Smooth muscle cell (in vitro differentiated cells): Measurements from ENCODE around the gene HCN3. TPM values are rescaled to one million over a fixed set of nuclear protein-coding genes. Genes with fewer than 3 reads are reported as not detected.

Source experiments
- DNase-seq: peaks from one replicate; lab custom pipeline; 2025; ENCODE audit not compliant: unreplicated experiment; lab: John Stamatoyannopoulos, UW
- H2AFZ ChIP-seq: fragments of 200-600 bp; sonication (generic); 2 replicates; pipeline ENCODE4 v1.6.0; 2016; ENCODE audit warnings: antibody characterized with exemption, low read depth, mild to moderate bottlenecking
- H3F3A ChIP-seq: fragments of 200-600 bp; sonication (generic); 2 replicates; pipeline ENCODE4 v1.6.0; 2017; ENCODE audit warnings: antibody characterized with exemption, low read depth
- H3K27ac ChIP-seq: fragments of 200-600 bp; sonication (generic); 2 replicates; pipeline ENCODE4 v1.5.1; 2016; ENCODE audit warnings: low read depth, mild to moderate bottlenecking
- H3K27me3 ChIP-seq: fragments of 200-600 bp; sonication (generic); 2 replicates; pipeline ENCODE4 v1.6.1; 2016; ENCODE audit warnings: low read depth, mild to moderate bottlenecking
- H3K36me3 ChIP-seq: fragments of 200-600 bp; sonication (generic); 2 replicates; pipeline ENCODE4 v1.5.1; 2016; ENCODE audit warnings: low read depth
- H3K4me1 ChIP-seq: fragments of 200-600 bp; sonication (generic); 2 replicates; pipeline ENCODE4 v1.5.1; 2016; ENCODE audit warnings: low read depth
- H3K4me2 ChIP-seq: fragments of 200-600 bp; sonication (generic); 2 replicates; pipeline ENCODE4 v1.6.0; 2016; ENCODE audit warnings: mild to moderate bottlenecking
- H3K4me3 ChIP-seq: fragments of 200-600 bp; sonication (generic); 2 replicates; pipeline ENCODE4 v1.5.1; 2016; ENCODE audit warnings: mild to moderate bottlenecking
- H3K79me2 ChIP-seq: fragments of 200-600 bp; sonication (generic); 2 replicates; pipeline ENCODE4 v1.6.0; 2016; ENCODE audit warnings: low read depth, mild to moderate bottlenecking
- H3K9ac ChIP-seq: fragments of 200-600 bp; sonication (generic); 2 replicates; pipeline ENCODE4 v1.6.0; 2016; ENCODE audit warnings: low read depth
- H3K9me3 ChIP-seq: fragments of 200-600 bp; sonication (generic); replicated peaks from 2 replicates; pipeline ENCODE4 v1.5.1; 2016; ENCODE audit warnings: low read depth
- H4K20me1 ChIP-seq: fragments of 200-600 bp; sonication (generic); 2 replicates; pipeline ENCODE4 v1.6.0; 2016; ENCODE audit warnings: low read depth
- CTCF ChIP-seq: fragments of 200-600 bp; sonication (generic); IDR thresholded peaks from 2 replicates; pipeline ENCODE4 v1.5.1; 2017; ENCODE audit warnings: borderline replicate concordance, mild to moderate bottlenecking, antibody characterized with exemption; ENCODE audit not compliant: insufficient read depth, poor library complexity, severe bottlenecking
- WGBS: methylation state at CpG from one replicate; pipeline ENCODE4 v1.1.7; 2016; ENCODE audit warnings: low lambda C conversion rate; 5-methylcytosine and 5-hydroxymethylcytosine counted together
- polyA plus RNA-seq: library from polyadenylated mRNA; unstranded; fragments of >200 nt; fragmentation: Nextera tagmentation; extraction: Ambion mirVana; gene quantifications from 2 replicates; pipeline ENCODE4 v1.2.1, GENCODE V29; 2016
- total RNA-seq: library from RNA; depleted of rRNA; stranded (reverse); fragments of >200 nt; gene quantifications from 2 replicates; pipeline ENCODE4 v1.2.3, GENCODE V29; 2014

The HCN3 gene
- total and polyA plus RNA-seq, 2 experiments from 2014 or later: 0.49 to 1.2 TPM

- H3K79me2 ChIP-seq: no peaks in the 10 kb centered on the region
- no peaks in the 10 kb centered on the region for H3F3A ChIP-seq
- no peaks in the 10 kb centered on the region for H4K20me1 ChIP-seq
- no peak overlapping the region for H3K4me2 ChIP-seq
- no peak for TF ChIP-seq CTCF
- 93% methylated on average over 17 of the region's 17 CpGs for WGBS
- H3K4me3 ChIP-seq: no peak overlapping the region
- H2AFZ ChIP-seq: no peak overlapping the region
- H3K9ac ChIP-seq: no peak overlapping the region
- DNase-seq: no peak
- peaks cover 48% of the 10 kb centered on the region for H3K27me3 ChIP-seq
- no peak overlapping the region for H3K27ac ChIP-seq
- H3K4me1 ChIP-seq: peaks cover 6% of the 10 kb centered on the region
- no peaks in the 10 kb centered on the region for H3K9me3 ChIP-seq
- no peaks in the 10 kb centered on the region for H3K36me3 ChIP-seq
Observed at GRCh38 chr1:155293086-155293749, 16.0 kb downstream of the HCN3 start.

GRCh38 chr1:155294520-155295182 is 17.4 kb downstream of the HCN3 start:
- 42% methylated on average over 46 of the region's 46 CpGs for WGBS
- H3K4me2 ChIP-seq: peak overlapping the region; percentile 77
- no peak overlapping the region for H2AFZ ChIP-seq

GRCh38 chr1:155295183-155295941 is 18.1 kb downstream of the HCN3 start:
- Histone ChIP-seq H3K4me3 (peak overlapping the region; percentile 18), H3K36me3 (no peaks in the 10 kb centered on the region), H3K27me3 (peaks cover 48% of the 10 kb centered on the region), H2AFZ (no peak overlapping the region), H3F3A (no peaks in the 10 kb centered on the region), H3K9me3 (no peaks in the 10 kb centered on the region), H3K9ac (no peak overlapping the region), H3K4me1 (peaks cover 6% of the 10 kb centered on the region), H3K27ac (no peak overlapping the region), H3K79me2 (no peaks in the 10 kb centered on the region), H3K4me2 (peak overlapping the region; percentile 77), H4K20me1 (no peaks in the 10 kb centered on the region)
- TF ChIP-seq CTCF: no peak
- 9% methylated on average over 45 of the region's 47 CpGs for WGBS
- DNase-seq: no peak

More at GRCh38 chr1:155294520-155295182, 17.4 kb downstream of the HCN3 start:
- Histone ChIP-seq H3K79me2 (no peaks in the 10 kb centered on the region), H3K27ac (no peak overlapping the region), H3K4me3 (peak overlapping the region; percentile 18), H3K9ac (no peak overlapping the region), H3K4me1 (peaks cover 6% of the 10 kb centered on the region), H3K27me3 (peaks cover 48% of the 10 kb centered on the region), H3K36me3 (no peaks in the 10 kb centered on the region), H3K9me3 (no peaks in the 10 kb centered on the region), H3F3A (no peaks in the 10 kb centered on the region), H4K20me1 (no peaks in the 10 kb centered on the region)
- TF ChIP-seq CTCF: no peak
- no peak for DNase-seq
